CD4-positive, alpha-beta memory T cell (primary cell): Measurements from ENCODE around the gene ATP8A2. TPM values are rescaled to one million over a fixed set of nuclear protein-coding genes. Genes with fewer than 3 reads are reported as not detected.
A peak's percentile ranks its signal among the peaks of the same experiment; 100 is the strongest.

Experiments used
- CTCF ChIA-PET: fragments of 350-600 bp; sonication (Branson Sonifier 250); formaldehyde crosslinking; loops from one replicate; lab custom pipeline; 2021; ENCODE audit warnings: inconsistent platforms; ENCODE audit not compliant: partially characterized antibody; lab: Charles Lee
- POLR2A ChIA-PET: fragments of 350-600 bp; sonication (Branson Sonifier 250); formaldehyde crosslinking; loops from one replicate; lab custom pipeline; 2021; ENCODE audit not compliant: partially characterized antibody; lab: Charles Lee
- DNase-seq, 5 donors: peaks; one replicate each; pipeline versions ENCODE4 v3.0.0 to v3.0.0-alpha.2; 2020 to 2022; ENCODE audit warnings: mixed read lengths in 1 of 5
- H3K27ac ChIP-seq: one replicate; pipeline ENCODE4 v1.7.0; 2013; ENCODE audit warnings: low read depth, low read length
- H3K27me3 ChIP-seq: 2 replicates; pipeline ENCODE4 v1.7.0; 2013; ENCODE audit warnings: mild to moderate bottlenecking, low read length, moderate library complexity; ENCODE audit not compliant: insufficient read depth
- H3K36me3 ChIP-seq: 2 replicates; pipeline ENCODE4 v1.7.0; 2013; ENCODE audit warnings: mild to moderate bottlenecking, low read length, moderate library complexity; ENCODE audit not compliant: insufficient read depth
- H3K4me1 ChIP-seq: 2 replicates; pipeline ENCODE4 v1.7.0; 2013; ENCODE audit warnings: mild to moderate bottlenecking, low read length, moderate library complexity; ENCODE audit not compliant: insufficient read depth
- H3K4me3 ChIP-seq, 2 donors: one replicate each; pipeline ENCODE4 v1.7.0; 2013; ENCODE audit warnings: low read length in 2 of 2, mild to moderate bottlenecking in 1 of 2
- H3K9me3 ChIP-seq, 2 donors: one replicate each; pipeline ENCODE4 v1.7.0; 2013; ENCODE audit warnings: low read length in 2 of 2, control low read depth in 1 of 2; ENCODE audit not compliant: control insufficient read depth in 1 of 2
- H3K27ac Mint-ChIP-seq, 7 donors: one replicate each; pipeline ENCODE4 v1.8.0; 2020 to 2021; ENCODE audit warnings: mixed read lengths in 7 of 7, mild to moderate bottlenecking in 6 of 7, inconsistent platforms in 3 of 7, moderate library complexity in 3 of 7
- H3K27me3 Mint-ChIP-seq, 2 donors: one replicate each; pipeline ENCODE4 v1.8.0; 2020 to 2021; ENCODE audit warnings: mixed read lengths in 2 of 2
- H3K36me3 Mint-ChIP-seq, 2 donors: one replicate each; pipeline ENCODE4 v1.8.0; 2020 to 2021; ENCODE audit warnings: mixed read lengths in 2 of 2, inconsistent platforms in 1 of 2, mild to moderate bottlenecking in 1 of 2
- H3K4me1 Mint-ChIP-seq, 4 donors: one replicate each; pipeline ENCODE4 v1.8.0; 2020 to 2021; ENCODE audit warnings: mixed read lengths in 4 of 4, mild to moderate bottlenecking in 1 of 4
- H3K4me3 Mint-ChIP-seq, 8 donors: one replicate each; pipeline ENCODE4 v1.8.0; 2020 to 2021; ENCODE audit warnings: mixed read lengths in 8 of 8, mild to moderate bottlenecking in 7 of 8, moderate library complexity in 6 of 8, inconsistent platforms in 3 of 8
- H3K9me3 Mint-ChIP-seq, 8 donors: one replicate each; pipeline ENCODE4 v1.8.0; 2020 to 2021; ENCODE audit warnings: mixed read lengths in 8 of 8, mild to moderate bottlenecking in 5 of 8, inconsistent platforms in 3 of 8, moderate library complexity in 1 of 8
- intact Hi-C: fragments of 100-400 bp; cut with micrococcal nuclease; formaldehyde crosslinking; loops from one replicate; pipeline ENCODE4 v1.15.1; 2023
- polyA plus RNA-seq, 2 donors: library from polyadenylated mRNA; unstranded; fragments of 300-500 nt; fragmentation: Illumina TruSeq; gene quantifications; one replicate each; pipeline ENCODE4 v1.2.3, GENCODE V29; 2021
- total RNA-seq, 2 experiments: library from RNA; stranded (reverse); gene quantifications; one replicate each; pipeline ENCODE4 v1.2.3, GENCODE V29; 2021

Gene ATP8A2
- total and polyA plus RNA-seq, 4 experiments from 2014 or later: 0.36 to 0.93 (median 0.67) TPM

- no peaks in the 10 kb centered on the region for H3K27me3 ChIP-seq
- no peak overlapping the region for H3K4me3 ChIP-seq
- Mint-ChIP-seq H3K9me3 (no peaks in the 10 kb centered on the region), H3K4me3 (no peak overlapping the region), H3K36me3 (no peaks in the 10 kb centered on the region), H3K27me3 (no peaks in the 10 kb centered on the region), H3K4me1 (peaks cover 15 to 30% (median 25%) of the 10 kb centered on the region in 4 donors), H3K27ac (no peak overlapping the region)
- ChIA-PET POLR2A (no interaction called here), CTCF (no interaction called here)
- H3K36me3 ChIP-seq: no peaks in the 10 kb centered on the region
- no peaks in the 10 kb centered on the region for H3K9me3 ChIP-seq
- DNase-seq: no peak
- H3K4me1 ChIP-seq: peaks cover 22% of the 10 kb centered on the region
- intact Hi-C loops: no loop called here
- H3K27ac ChIP-seq: no peak overlapping the region
Measured at GRCh38 chr13:25868490-25868889, 496.7 kb downstream of the ATP8A2 start.

GRCh38 chr13:25869941-25870340 lies 498.2 kb downstream of the ATP8A2 start:
- H3K27me3 ChIP-seq: no peaks in the 10 kb centered on the region
- ChIA-PET POLR2A (no interaction called here), CTCF (no interaction called here)
- intact Hi-C loops: no loop called here
- no peak for DNase-seq
- H3K27ac ChIP-seq: no peak overlapping the region
- H3K36me3 ChIP-seq: no peaks in the 10 kb centered on the region
- H3K4me1 Mint-ChIP-seq: peaks cover 28 to 44% (median 38%) of the 10 kb centered on the region in 4 donors
- H3K27ac Mint-ChIP-seq: peak overlapping the region in 1 of 7 donors; percentile 12
- no peak overlapping the region for H3K4me3 ChIP-seq
- no peak overlapping the region for H3K4me3 Mint-ChIP-seq
- H3K27me3 Mint-ChIP-seq: no peaks in the 10 kb centered on the region
- no peaks in the 10 kb centered on the region for H3K36me3 Mint-ChIP-seq
- H3K9me3 ChIP-seq: no peaks in the 10 kb centered on the region
- H3K4me1 ChIP-seq: peaks cover 36% of the 10 kb centered on the region
- H3K9me3 Mint-ChIP-seq: peaks cover 0 to 3% (median 0%) of the 10 kb centered on the region in 8 donors

DNA sequence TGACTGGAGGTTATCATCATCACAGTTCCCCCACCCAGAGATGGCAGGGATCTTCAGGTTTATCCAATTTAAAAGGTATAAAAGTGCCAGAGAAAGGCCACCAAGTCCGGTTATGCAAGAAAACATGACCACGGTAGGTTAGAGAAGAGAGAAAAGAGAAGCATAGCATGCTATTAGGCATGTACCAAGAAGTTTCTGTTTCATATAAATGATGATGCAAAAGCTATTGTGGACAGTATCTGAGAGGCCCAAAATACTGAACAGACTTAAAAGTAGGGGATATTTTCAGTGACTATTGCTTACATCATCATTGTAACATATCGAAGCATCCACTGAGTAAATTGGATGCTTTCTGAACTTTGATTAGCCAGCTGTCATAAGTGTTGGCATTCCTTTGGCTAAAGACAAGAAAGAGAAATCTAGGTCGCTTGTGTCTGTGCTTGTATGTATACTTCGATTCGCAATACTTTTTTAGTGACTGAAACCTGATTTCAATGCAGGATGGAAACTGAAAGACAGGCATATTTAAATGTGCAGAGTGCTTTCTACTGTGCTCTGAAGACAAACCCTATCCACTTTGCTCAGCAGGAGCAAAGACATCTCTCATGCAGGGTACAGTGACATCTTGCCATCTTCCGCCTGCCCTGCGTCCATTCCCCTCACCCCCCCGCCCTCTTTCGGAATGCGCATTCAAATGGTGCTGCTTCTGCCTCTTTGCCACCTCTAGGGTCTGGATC lies 499.8 kb downstream of the ATP8A2 start:
- Mint-ChIP-seq H3K4me3 (peak overlapping the region in 5 of 8 donors; percentile 22 to 57 (median 40)), H3K27me3 (no peaks in the 10 kb centered on the region), H3K4me1 (peaks cover 34 to 58% (median 47%) of the 10 kb centered on the region in 4 donors), H3K9me3 (peaks cover 0 to 5% (median 0%) of the 10 kb centered on the region in 8 donors), H3K27ac (peak overlapping the region in 6 of 7 donors; percentile 0 to 73 (median 58)), H3K36me3 (no peaks in the 10 kb centered on the region)
- CTCF ChIA-PET: interaction anchor here (1.1 to 1.6 kb wide), 2 partner anchors 9 to 42 kb away, joined by 3 to 4 read pairs; no protein-coding TSS in a partner anchor
- POLR2A ChIA-PET: no interaction called here
- DNase-seq: no peak
- no peaks in the 10 kb centered on the region for H3K36me3 ChIP-seq
- no peak overlapping the region for H3K27ac ChIP-seq
- H3K4me1 ChIP-seq: peaks cover 49% of the 10 kb centered on the region
- H3K27me3 ChIP-seq: no peaks in the 10 kb centered on the region
- no peak overlapping the region for H3K4me3 ChIP-seq
- no peaks in the 10 kb centered on the region for H3K9me3 ChIP-seq
- intact Hi-C loops: no loop called here

GRCh38 chr13:25872481-25873241 lies 500.9 kb downstream of the ATP8A2 start:
- H3K36me3 Mint-ChIP-seq: no peaks in the 10 kb centered on the region
- Histone ChIP-seq H3K27ac (no peak overlapping the region), H3K4me1 (peaks cover 49% of the 10 kb centered on the region), H3K36me3 (no peaks in the 10 kb centered on the region), H3K4me3 (no peak overlapping the region), H3K27me3 (no peaks in the 10 kb centered on the region), H3K9me3 (no peaks in the 10 kb centered on the region)
- no peaks in the 10 kb centered on the region for H3K27me3 Mint-ChIP-seq
- intact Hi-C loops: no loop called here
- H3K4me3 Mint-ChIP-seq: peak overlapping the region in 3 of 8 donors; percentile 11 to 42 (median 35)
- H3K27ac Mint-ChIP-seq: peak overlapping the region in 1 of 7 donors; percentile 32
- no peak for DNase-seq
- H3K9me3 Mint-ChIP-seq: peaks cover 0 to 5% (median 0%) of the 10 kb centered on the region in 8 donors
- CTCF ChIA-PET: interaction anchor here (1.1 to 1.6 kb wide), 2 partner anchors 10 to 43 kb away, joined by 3 to 4 read pairs; no protein-coding TSS in a partner anchor
- POLR2A ChIA-PET: interaction anchor here (0.5 kb wide), 1 partner anchor 8 kb away, joined by 3 read pairs; no protein-coding TSS in a partner anchor
- H3K4me1 Mint-ChIP-seq: peaks cover 37 to 65% (median 52%) of the 10 kb centered on the region in 4 donors

- Histone ChIP-seq H3K27ac (no peak overlapping the region), H3K4me1 (peaks cover 49% of the 10 kb centered on the region), H3K36me3 (no peaks in the 10 kb centered on the region), H3K4me3 (no peak overlapping the region), H3K27me3 (no peaks in the 10 kb centered on the region), H3K9me3 (no peaks in the 10 kb centered on the region)
- Mint-ChIP-seq H3K27me3 (no peaks in the 10 kb centered on the region), H3K36me3 (no peaks in the 10 kb centered on the region), H3K4me3 (peak overlapping the region in 2 of 8 donors; percentile 11 to 27), H3K27ac (no peak overlapping the region), H3K4me1 (peaks cover 37 to 69% (median 52%) of the 10 kb centered on the region in 4 donors), H3K9me3 (peaks cover 0 to 5% (median 0%) of the 10 kb centered on the region in 8 donors)
- intact Hi-C loops: no loop called here
- no peak for DNase-seq
- ChIA-PET POLR2A (interaction anchor here (1.0 to 2.1 kb wide), 2 partner anchors 14 to 28 kb away, joined by 4 to 11 read pairs; no protein-coding TSS in a partner anchor), CTCF (interaction anchor here (1.6 kb wide), 1 partner anchor 44 kb away, joined by 4 read pairs; no protein-coding TSS in a partner anchor)
Measured at GRCh38 chr13:25873242-25873612, 501.5 kb downstream of the ATP8A2 start.

DNA sequence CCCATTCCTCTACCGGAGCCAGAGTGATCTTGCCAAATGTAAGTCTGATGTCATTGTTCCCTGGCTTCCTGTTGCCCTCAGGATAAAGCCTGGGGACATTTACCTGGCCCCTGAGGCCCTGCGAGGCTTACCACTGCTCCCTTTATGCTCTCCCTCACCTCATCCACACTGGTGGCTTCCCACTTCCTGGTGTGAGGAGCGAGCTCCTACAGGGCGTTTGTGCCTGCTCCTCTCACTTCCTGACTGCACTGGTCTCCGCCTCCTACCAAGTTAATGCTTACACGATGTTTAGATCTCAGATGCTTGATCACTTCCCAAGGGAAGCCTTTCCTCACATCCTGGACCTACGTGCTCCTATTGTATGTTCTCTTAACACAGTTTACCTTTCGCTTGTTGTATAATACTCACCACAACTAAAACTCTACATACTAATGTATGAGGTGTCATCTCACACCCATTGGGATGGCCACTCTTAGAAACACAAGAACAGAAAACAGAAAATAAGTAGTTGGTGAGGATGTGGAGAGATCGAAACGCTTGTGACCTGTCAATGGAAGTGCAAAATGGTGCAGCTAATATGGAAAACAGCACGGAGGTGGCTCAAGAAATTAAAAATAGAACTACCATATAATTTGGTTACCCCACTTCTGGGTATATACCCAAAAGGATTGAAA lies 502.4 kb downstream of the ATP8A2 start:
- H3K36me3 ChIP-seq: no peaks in the 10 kb centered on the region
- Mint-ChIP-seq H3K4me1 (peaks cover 37 to 69% (median 54%) of the 10 kb centered on the region in 4 donors), H3K27me3 (no peaks in the 10 kb centered on the region), H3K4me3 (peak overlapping the region in 7 of 8 donors; percentile 17 to 85 (median 56)), H3K27ac (peak overlapping the region; percentile 67 to 91 (median 84)), H3K36me3 (no peaks in the 10 kb centered on the region), H3K9me3 (peaks cover 0 to 5% (median 0%) of the 10 kb centered on the region in 8 donors)
- peaks cover 49% of the 10 kb centered on the region for H3K4me1 ChIP-seq
- POLR2A ChIA-PET: interaction anchor here (1.0 to 2.1 kb wide), 6 partner anchors 13 to 97 kb away, joined by 3 to 11 read pairs (median 5); no protein-coding TSS in a partner anchor
- CTCF ChIA-PET: no interaction called here
- no peaks in the 10 kb centered on the region for H3K9me3 ChIP-seq
- peak overlapping the region in 1 of 2 donors; percentile 10 for H3K4me3 ChIP-seq
- H3K27ac ChIP-seq: peak overlapping the region; percentile 44
- no peaks in the 10 kb centered on the region for H3K27me3 ChIP-seq
- intact Hi-C loops: no loop called here
- DNase-seq: no peak
